HFF-Myc (cell line): Measurements from ENCODE around the gene BRAT1.

Experiments
- DNase-seq: peaks from one replicate; pipeline ENCODE4 v3.0.0-alpha.2; 2011; ENCODE audit warnings: low read depth; ENCODE audit errors: extremely low read depth
- H3K4me3 ChIP-seq: replicated peaks from 2 replicates; pipeline ENCODE4 v1.5.1; 2011; ENCODE audit warnings: low read depth, mild to moderate bottlenecking, control low read depth, low read length
- TF ChIP-seq, protein P1 (sequence below): IDR thresholded peaks from 2 replicates; pipeline ENCODE4 v1.5.1; 2012; ENCODE audit warnings: mild to moderate bottlenecking, low read depth, low read length, control low read depth; ENCODE audit errors: missing control alignments

The BRAT1 gene

DNA sequence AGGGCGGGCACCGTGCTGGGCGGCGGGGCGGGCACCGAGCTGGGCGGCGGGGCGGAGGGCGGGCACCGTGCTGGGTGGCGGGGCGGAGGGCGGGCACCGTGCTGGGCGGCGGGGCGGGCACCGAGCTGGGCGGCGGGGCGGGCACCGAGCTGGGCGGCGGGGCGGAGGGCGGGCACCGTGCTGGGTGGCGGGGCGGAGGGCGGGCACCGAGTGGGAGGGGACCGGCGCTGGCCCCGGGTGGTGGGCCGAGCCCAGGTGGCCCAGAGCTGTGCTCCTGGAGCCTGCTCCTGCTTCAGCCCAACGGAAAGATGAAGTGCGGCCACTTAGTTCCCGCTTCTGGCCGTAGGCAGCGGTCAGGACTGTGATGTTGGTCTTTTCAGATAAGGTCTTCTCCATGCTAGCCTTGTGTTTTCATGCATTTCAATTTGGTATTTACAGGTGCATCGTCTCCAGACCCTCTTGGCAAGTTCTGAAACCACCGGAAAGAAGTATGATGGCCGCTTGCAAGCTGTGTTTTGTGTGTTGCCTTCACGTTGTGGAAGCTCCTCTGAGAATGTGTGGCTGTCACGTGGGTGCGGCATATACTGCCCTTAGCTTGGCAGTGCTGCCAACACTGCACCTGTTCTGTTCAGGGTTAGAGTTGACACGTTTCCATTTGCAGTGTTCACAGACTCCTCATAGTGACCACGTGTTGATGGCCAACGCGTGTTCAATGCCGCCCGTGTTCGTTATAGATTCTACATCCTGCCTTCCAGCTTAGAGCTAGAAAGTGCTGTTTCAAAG is 28.7 kb upstream of the BRAT1 start:
- H3K4me3 ChIP-seq, result no peak overlapping the region
- no peak for DNase-seq
- TF ChIP-seq, protein P1, sequence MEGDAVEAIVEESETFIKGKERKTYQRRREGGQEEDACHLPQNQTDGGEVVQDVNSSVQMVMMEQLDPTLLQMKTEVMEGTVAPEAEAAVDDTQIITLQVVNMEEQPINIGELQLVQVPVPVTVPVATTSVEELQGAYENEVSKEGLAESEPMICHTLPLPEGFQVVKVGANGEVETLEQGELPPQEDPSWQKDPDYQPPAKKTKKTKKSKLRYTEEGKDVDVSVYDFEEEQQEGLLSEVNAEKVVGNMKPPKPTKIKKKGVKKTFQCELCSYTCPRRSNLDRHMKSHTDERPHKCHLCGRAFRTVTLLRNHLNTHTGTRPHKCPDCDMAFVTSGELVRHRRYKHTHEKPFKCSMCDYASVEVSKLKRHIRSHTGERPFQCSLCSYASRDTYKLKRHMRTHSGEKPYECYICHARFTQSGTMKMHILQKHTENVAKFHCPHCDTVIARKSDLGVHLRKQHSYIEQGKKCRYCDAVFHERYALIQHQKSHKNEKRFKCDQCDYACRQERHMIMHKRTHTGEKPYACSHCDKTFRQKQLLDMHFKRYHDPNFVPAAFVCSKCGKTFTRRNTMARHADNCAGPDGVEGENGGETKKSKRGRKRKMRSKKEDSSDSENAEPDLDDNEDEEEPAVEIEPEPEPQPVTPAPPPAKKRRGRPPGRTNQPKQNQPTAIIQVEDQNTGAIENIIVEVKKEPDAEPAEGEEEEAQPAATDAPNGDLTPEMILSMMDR, result no peak

DNA sequence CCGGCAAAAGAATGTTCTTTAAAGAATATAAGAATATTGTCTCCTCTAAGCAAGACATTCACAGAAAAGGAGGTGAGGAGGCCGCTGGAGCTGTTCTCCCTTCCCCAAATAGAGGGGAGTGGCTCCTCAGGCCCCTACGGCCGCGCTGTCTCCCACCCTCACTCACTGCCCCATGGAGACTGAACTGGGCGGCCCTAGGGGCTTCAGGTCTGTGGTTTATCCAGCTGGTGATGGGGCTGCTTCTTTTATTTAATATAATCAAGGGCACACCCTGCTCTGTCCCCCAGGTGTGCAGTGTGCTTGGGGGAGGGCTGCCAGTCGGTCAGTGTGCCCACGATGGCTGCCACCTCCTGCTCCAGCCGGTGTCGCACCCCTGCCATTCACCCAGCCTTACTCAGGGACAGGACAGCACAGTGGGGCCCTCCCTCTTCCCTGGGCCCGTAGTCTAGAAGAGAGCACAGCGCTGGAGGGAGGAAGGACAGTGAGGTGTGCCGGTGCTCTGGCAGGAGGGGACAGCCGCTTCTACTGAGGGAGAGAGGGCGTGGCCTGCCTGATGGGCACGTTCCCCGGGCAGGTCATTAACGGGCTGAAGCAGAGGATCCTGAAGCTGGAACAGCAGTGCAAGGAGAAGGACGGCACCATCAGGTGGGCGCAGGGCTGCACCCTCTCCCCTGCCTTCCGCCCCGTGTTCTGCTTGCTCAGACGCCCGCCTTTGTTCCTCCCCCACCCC is 26.8 kb upstream of the BRAT1 start:
- no peak for DNase-seq
- no peak overlapping the region for H3K4me3 ChIP-seq
- TF ChIP-seq, protein P1, result no peak

DNA sequence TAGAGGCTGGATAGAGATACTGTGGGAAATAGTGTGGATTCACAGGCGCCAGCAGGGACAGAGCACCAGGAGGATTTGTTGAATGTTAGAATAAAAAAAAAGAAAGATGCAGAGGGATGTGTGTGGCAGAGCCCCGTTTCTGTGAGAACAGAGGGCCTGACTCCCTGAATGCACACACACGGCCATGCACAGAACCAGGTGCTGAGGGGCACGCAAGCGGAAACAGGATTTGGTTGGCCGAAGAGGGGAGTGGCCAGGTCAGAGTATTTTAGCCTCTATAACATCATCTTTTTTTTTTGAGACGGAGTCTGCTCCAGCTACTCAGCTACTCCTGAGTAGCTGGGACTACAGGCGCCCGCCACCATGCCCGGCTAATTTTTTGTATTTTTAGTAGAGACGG is 25.3 kb upstream of the BRAT1 start:
- DNase-seq, result no peak
- H3K4me3 ChIP-seq, result no peak overlapping the region
- TF ChIP-seq, protein P1, result no peak

- TF ChIP-seq, protein P1, result no peak
- DNase-seq, result no peak
- H3K4me3 ChIP-seq, result no peak overlapping the region
These were observed 22.8 kb upstream of the BRAT1 start for GRCh38 chr7:2577914-2578680.

DNA sequence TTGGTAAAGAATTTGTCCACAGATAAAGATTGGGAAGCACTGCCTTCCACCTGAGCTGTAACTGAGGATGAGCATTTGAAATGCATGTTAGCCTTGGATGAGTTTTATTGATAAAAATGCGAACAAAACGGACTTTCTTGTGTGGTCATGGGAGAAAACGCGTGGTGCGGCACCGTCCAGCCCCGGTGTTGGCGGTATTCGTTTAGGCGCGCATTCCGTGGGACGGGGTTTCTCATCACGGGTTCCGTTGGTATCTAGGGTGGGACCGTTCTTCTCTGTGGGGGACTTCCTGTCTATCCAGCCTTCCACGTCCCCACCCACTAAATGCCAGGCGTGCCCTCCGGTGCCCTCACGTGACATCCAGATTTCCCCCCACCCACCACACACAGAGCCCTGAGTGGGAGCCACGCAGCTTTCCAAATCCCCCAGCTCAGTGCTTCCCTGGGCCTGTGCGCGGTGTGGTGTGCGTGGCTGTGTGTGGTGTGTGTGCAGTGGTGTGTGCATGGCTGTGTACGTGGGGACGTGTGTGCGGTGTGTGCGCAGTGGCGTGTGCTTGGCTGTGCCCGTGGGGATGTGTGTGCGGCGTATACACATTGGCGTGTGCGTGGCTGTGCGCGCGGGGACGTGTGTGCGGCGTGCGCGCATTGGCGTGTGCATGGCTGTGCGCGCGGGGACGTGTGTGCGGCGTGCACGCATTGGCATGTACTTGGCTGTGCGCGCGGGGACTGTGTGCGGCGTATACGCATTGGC is 21.6 kb upstream of the BRAT1 start:
- no peak overlapping the region for H3K4me3 ChIP-seq
- DNase-seq, result no peak
- TF ChIP-seq, protein P1, result no peak

- no peak for DNase-seq
- TF ChIP-seq, protein P1, result no peak
- H3K4me3 ChIP-seq, result no peak overlapping the region
These were observed 20.5 kb upstream of the BRAT1 start for GRCh38 chr7:2575733-2576340.
